RWPE2 (cell line): ENCODE results near the gene SANBR.

Experiments
- ATAC-seq: fragments of 200-7000 bp; cut with Tn5 transposase; 3 replicates; pipeline ENCODE4 v1.9.1; 2021; ENCODE audit warnings: low read depth
- DNase-seq: peaks from one replicate; pipeline ENCODE4 v3.0.0-alpha.2; 2020; ENCODE audit warnings: low spot score
- H3K27ac ChIP-seq: fragments of 450-650 bp; 2 replicates; pipeline ENCODE4 v1.5.1; 2017; ENCODE audit warnings: mild to moderate bottlenecking; ENCODE audit not compliant: poor library complexity, severe bottlenecking
- H3K27me3 ChIP-seq: fragments of 250-450 bp; sonication (Bioruptor Pico); 2 replicates; pipeline ENCODE4 v1.5.1; 2021; ENCODE audit warnings: mild to moderate bottlenecking, moderate library complexity; ENCODE audit not compliant: insufficient read depth, poor library complexity, severe bottlenecking
- H3K36me3 ChIP-seq: fragments of 250-450 bp; sonication (Bioruptor Pico); 2 replicates; pipeline ENCODE4 v1.5.1; 2020; ENCODE audit warnings: low read depth, mild to moderate bottlenecking, moderate library complexity
- H3K4me1 ChIP-seq: fragments of 250-450 bp; sonication (Bioruptor Pico); 2 replicates; pipeline ENCODE4 v1.5.1; 2021; ENCODE audit warnings: mild to moderate bottlenecking, moderate library complexity; ENCODE audit not compliant: insufficient read depth, poor library complexity, severe bottlenecking
- H3K4me3 ChIP-seq: fragments of 250-450 bp; sonication (Bioruptor Pico); 2 replicates; pipeline ENCODE4 v1.5.1; 2021; ENCODE audit warnings: mild to moderate bottlenecking, moderate library complexity; ENCODE audit not compliant: severe bottlenecking
- H3K9me3 ChIP-seq: fragments of 250-450 bp; sonication (Bioruptor Pico); 2 replicates; pipeline ENCODE4 v1.5.1; 2021; ENCODE audit warnings: mild to moderate bottlenecking, moderate library complexity; ENCODE audit not compliant: severe bottlenecking
- TF ChIP-seq, protein P1 (sequence below): fragments of 450-650 bp; IDR thresholded peaks from one replicate; pipeline ENCODE4 v1.5.1; 2017; ENCODE audit warnings: mild to moderate bottlenecking, moderate library complexity; ENCODE audit not compliant: poor library complexity, severe bottlenecking

The SANBR gene

DNA sequence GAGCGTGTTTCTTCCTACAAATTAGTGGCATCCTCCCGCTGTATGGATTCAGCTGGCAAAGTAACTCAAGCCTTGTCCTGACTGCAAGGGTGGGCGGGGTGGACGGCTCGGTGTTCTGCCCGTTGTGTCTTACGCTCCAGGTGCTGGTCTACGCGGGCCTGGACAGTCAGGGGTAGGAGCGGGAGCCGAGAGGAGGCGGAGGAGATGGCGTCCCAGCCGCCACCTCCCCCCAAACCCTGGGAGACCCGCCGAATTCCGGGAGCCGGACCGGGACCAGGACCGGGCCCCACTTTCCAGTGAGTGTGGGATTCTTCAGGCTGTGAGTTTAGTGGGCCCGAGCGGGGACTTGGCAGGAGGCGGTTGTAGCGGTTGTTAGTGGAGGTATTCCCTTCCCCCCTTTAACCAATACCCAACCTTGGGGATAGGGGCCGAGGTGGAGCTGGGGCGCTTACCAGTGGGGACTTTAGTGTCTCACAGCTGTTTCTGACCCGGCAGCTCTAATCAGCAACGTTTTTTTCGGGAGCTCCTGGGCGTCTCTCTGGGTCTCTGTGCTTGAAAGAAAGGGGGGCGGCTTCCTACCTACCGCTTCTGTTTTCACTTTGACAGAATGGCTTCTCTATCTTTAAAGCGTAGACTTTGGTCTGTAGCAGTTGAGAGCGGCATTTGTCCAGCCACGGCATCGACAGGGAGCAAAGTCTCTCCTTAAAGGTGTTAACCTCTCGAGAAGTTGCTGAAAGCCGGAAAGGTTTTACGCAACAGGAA is 47.9 kb upstream of the SANBR start, which contains the start of the genes PEX13 and PUS10:
Gene PEX13, plus strand, starts transcription at position 165 of the 762 bp plus-strand sequence. Its CDS starts 40 bp downstream, at position 205.
Gene PUS10, minus strand, starts transcription at position 700 of the 762 bp plus-strand sequence. CDS start 6,365 bp downstream, outside the sequence.
- peaks cover 23% of the 10 kb centered on the region for H3K4me1 ChIP-seq
- ATAC-seq (peak; percentile 89), DNase-seq (peak; percentile 83)
- no peaks in the 10 kb centered on the region for H3K9me3 ChIP-seq
- H3K36me3 ChIP-seq = peaks cover 25% of the 10 kb centered on the region
- TF ChIP-seq, protein P1, sequence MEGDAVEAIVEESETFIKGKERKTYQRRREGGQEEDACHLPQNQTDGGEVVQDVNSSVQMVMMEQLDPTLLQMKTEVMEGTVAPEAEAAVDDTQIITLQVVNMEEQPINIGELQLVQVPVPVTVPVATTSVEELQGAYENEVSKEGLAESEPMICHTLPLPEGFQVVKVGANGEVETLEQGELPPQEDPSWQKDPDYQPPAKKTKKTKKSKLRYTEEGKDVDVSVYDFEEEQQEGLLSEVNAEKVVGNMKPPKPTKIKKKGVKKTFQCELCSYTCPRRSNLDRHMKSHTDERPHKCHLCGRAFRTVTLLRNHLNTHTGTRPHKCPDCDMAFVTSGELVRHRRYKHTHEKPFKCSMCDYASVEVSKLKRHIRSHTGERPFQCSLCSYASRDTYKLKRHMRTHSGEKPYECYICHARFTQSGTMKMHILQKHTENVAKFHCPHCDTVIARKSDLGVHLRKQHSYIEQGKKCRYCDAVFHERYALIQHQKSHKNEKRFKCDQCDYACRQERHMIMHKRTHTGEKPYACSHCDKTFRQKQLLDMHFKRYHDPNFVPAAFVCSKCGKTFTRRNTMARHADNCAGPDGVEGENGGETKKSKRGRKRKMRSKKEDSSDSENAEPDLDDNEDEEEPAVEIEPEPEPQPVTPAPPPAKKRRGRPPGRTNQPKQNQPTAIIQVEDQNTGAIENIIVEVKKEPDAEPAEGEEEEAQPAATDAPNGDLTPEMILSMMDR = no peak
- H3K27me3 ChIP-seq = no peaks in the 10 kb centered on the region
- peak within 1 kb of the TSS; percentile 51 for H3K4me3 ChIP-seq
- peak within 1 kb of the TSS; percentile 91 for H3K27ac ChIP-seq

DNA sequence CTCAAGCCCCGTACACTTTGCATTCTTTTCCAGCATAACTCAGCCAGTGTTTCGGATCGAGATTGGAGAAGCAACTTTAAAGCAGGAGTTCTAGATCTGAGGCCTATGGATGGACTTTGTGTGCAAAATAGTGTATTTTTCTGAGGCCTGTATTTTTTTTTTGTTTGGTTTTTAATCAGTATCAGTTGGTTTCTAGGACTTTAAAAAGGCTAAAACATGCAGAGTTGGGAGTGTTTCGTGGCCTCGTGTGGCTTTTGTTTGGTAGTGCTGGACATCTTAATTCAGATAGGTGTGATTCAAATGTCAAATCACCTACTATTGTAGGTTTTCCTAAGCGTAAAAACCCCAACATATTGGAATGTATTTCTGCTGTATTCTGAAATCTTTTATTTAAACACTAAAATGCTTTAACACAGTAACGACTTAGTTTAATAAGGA is 47.3 kb upstream of the SANBR start:
- H3K4me3 ChIP-seq = peak overlapping the region; percentile 51
- TF ChIP-seq, protein P1 = no peak
- peaks cover 23% of the 10 kb centered on the region for H3K4me1 ChIP-seq
- no peaks in the 10 kb centered on the region for H3K27me3 ChIP-seq
- DNase-seq = no peak
- peaks cover 25% of the 10 kb centered on the region for H3K36me3 ChIP-seq
- no peaks in the 10 kb centered on the region for H3K9me3 ChIP-seq
- peak overlapping the region; percentile 91 for H3K27ac ChIP-seq
- ATAC-seq = no peak

DNA sequence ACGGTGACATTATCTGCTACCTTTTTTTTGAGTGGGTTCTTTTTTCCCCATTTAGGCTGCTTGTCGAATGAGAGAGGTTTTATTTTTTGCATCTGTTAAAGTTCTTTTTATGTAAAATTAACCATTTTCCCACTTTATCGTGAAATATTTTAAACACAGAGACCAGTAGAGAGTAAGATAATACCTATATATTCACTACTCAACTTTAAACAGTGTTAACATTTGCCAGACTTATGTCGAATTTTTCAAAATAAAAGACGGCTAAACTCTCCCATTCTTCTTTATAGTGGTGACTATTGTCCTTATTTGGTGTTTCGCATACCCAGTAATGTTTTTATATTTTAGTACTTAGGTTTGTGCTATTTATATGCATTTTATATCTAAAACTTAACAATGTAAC is 46.9 kb upstream of the SANBR start:
- Histone ChIP-seq H3K27ac (peak overlapping the region; percentile 91), H3K27me3 (no peaks in the 10 kb centered on the region), H3K4me3 (peak overlapping the region; percentile 51), H3K4me1 (peaks cover 23% of the 10 kb centered on the region), H3K36me3 (peaks cover 25% of the 10 kb centered on the region), H3K9me3 (no peaks in the 10 kb centered on the region)
- no peak for ATAC-seq
- TF ChIP-seq, protein P1 = no peak
- no peak for DNase-seq

DNA sequence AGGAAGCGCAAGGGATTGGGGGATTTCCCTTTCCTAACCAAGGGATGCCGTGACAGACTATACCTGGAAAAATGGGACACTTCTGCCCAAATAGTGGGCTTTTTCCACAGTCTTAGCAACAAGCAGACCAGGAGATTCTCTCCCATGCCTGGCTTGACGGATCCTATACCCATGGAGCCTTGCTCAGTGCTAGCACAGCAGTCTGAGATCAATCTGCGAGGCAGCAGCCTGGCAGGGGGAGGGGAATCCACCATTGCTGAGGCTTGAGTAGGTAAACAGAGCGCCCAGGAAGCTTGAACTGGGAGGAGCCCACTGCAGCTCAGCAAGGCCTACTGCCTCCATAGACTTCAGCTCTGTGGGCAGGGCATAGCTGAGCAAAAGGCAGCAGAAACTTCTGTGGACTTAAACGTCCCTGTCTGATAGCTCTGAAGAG is 44.4 kb upstream of the SANBR start:
- ATAC-seq (no peak), DNase-seq (no peak)
- TF ChIP-seq, protein P1 = no peak
- Histone ChIP-seq H3K4me1 (peaks cover 7% of the 10 kb centered on the region), H3K36me3 (peaks cover 25% of the 10 kb centered on the region), H3K27ac (no peak overlapping the region), H3K4me3 (no peak overlapping the region), H3K9me3 (no peaks in the 10 kb centered on the region), H3K27me3 (no peaks in the 10 kb centered on the region)

DNA sequence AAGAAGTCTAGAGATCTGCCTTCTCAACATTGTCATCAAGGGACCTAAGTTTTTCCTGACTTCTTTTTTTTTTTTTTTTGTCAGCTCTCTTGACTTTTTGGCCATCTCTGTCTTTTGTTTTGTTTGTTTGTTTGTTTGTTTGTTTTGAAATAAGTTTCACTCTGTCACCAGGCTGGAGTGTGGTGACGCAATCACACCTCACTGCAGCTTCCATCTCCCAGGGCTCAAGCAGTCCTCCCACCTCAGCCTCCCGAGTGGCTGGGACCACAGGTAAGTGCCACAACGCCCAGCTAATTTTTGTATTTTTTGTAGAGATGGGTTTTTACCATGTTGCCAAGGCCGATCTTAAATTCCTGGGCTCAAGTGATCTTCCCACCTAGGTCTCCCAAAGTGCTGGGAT is 42.0 kb upstream of the SANBR start:
- Histone ChIP-seq H3K4me3 (no peak overlapping the region), H3K27me3 (no peaks in the 10 kb centered on the region), H3K36me3 (peaks cover 29% of the 10 kb centered on the region), H3K27ac (no peak overlapping the region), H3K4me1 (peaks cover 7% of the 10 kb centered on the region), H3K9me3 (no peaks in the 10 kb centered on the region)
- DNase-seq = no peak
- no peak for ATAC-seq
- TF ChIP-seq, protein P1 = no peak
